ENCODE results near the gene MMP20.

Gene MMP20

GRCh38 chr11:102643941-102644340 lies 18.8 kb upstream of the MMP20 start:
- TF ChIP-seq CTCF (IDR thresholded peaks at IDR 0.05; ENCODE audit: low read depth, low read length) = no peak
- no peaks in the 10 kb centered on the region for H3K36me3 ChIP-seq

GRCh38 chr11:102640946-102641345 lies 15.8 kb upstream of the MMP20 start:
- no peaks in the 10 kb centered on the region for H3K27me3 ChIP-seq (ENCODE audit: insufficient read depth, low read depth, severe bottlenecking)
- no peak overlapping the region for H3K4me3 ChIP-seq (ENCODE audit: low read depth, low read length)
- DNase-seq = no peak
- H3K9me3 ChIP-seq (ENCODE audit: severe bottlenecking) = no peaks in the 10 kb centered on the region
- no peak overlapping the region for H3K27ac ChIP-seq
- TF ChIP-seq CTCF (IDR thresholded peaks at IDR 0.05; ENCODE audit: low read depth, low read length) = no peak
- no peaks in the 10 kb centered on the region for H3K36me3 ChIP-seq

More at GRCh38 chr11:102643941-102644340, 18.8 kb upstream of the MMP20 start:
- no peak for DNase-seq
- Histone ChIP-seq H3K27ac (no peak overlapping the region), H3K4me3 (ENCODE audit: low read depth, low read length) (no peak overlapping the region), H3K9me3 (ENCODE audit: severe bottlenecking) (no peaks in the 10 kb centered on the region), H3K27me3 (ENCODE audit: insufficient read depth, low read depth, severe bottlenecking) (no peaks in the 10 kb centered on the region)

GRCh38 chr11:102639656-102640055 lies 14.5 kb upstream of the MMP20 start:
- no peak for DNase-seq
- Histone ChIP-seq H3K27ac (no peak overlapping the region), H3K9me3 (ENCODE audit: severe bottlenecking) (no peaks in the 10 kb centered on the region), H3K27me3 (ENCODE audit: insufficient read depth, low read depth, severe bottlenecking) (no peaks in the 10 kb centered on the region), H3K4me3 (ENCODE audit: low read depth, low read length) (no peak overlapping the region), H3K36me3 (no peaks in the 10 kb centered on the region)
- TF ChIP-seq CTCF (IDR thresholded peaks at IDR 0.05; ENCODE audit: low read depth, low read length) = no peak

GRCh38 chr11:102637731-102638130 lies 12.6 kb upstream of the MMP20 start:
- Histone ChIP-seq H3K9me3 (ENCODE audit: severe bottlenecking) (no peaks in the 10 kb centered on the region), H3K36me3 (no peaks in the 10 kb centered on the region), H3K4me3 (ENCODE audit: low read depth, low read length) (no peak overlapping the region), H3K27me3 (ENCODE audit: insufficient read depth, low read depth, severe bottlenecking) (no peaks in the 10 kb centered on the region), H3K27ac (no peak overlapping the region)
- TF ChIP-seq CTCF (IDR thresholded peaks at IDR 0.05; ENCODE audit: low read depth, low read length) = no peak
- DNase-seq = no peak

GRCh38 chr11:102633385-102634026 lies 8.4 kb upstream of the MMP20 start:
- Histone ChIP-seq H3K36me3 (no peaks in the 10 kb centered on the region), H3K27me3 (ENCODE audit: insufficient read depth, low read depth, severe bottlenecking) (no peaks in the 10 kb centered on the region), H3K27ac (no peak overlapping the region), H3K4me3 (ENCODE audit: low read depth, low read length) (no peak overlapping the region), H3K9me3 (ENCODE audit: severe bottlenecking) (no peaks in the 10 kb centered on the region)
- no peak for DNase-seq
- TF ChIP-seq CTCF (IDR thresholded peaks at IDR 0.05; ENCODE audit: low read depth, low read length) = no peak

GRCh38 chr11:102632026-102632425 lies 6.9 kb upstream of the MMP20 start:
- Histone ChIP-seq H3K36me3 (no peaks in the 10 kb centered on the region), H3K9me3 (ENCODE audit: severe bottlenecking) (no peaks in the 10 kb centered on the region), H3K27ac (no peak overlapping the region), H3K4me3 (ENCODE audit: low read depth, low read length) (no peak overlapping the region), H3K27me3 (ENCODE audit: insufficient read depth, low read depth, severe bottlenecking) (no peaks in the 10 kb centered on the region)
- no peak for DNase-seq
- no peak for TF ChIP-seq CTCF (IDR thresholded peaks at IDR 0.05; ENCODE audit: low read depth, low read length)
